Measurements from ENCODE around the gene ZNF385D. TPM values are rescaled to one million over a fixed set of nuclear protein-coding genes. Genes with fewer than 3 reads are reported as not detected.

ZNF385D gene
- polyA plus RNA-seq, 1 donor (not counting 4 experiments of a cell fraction or from before 2014, with no cell fraction given) = 0.46 TPM

DNA sequence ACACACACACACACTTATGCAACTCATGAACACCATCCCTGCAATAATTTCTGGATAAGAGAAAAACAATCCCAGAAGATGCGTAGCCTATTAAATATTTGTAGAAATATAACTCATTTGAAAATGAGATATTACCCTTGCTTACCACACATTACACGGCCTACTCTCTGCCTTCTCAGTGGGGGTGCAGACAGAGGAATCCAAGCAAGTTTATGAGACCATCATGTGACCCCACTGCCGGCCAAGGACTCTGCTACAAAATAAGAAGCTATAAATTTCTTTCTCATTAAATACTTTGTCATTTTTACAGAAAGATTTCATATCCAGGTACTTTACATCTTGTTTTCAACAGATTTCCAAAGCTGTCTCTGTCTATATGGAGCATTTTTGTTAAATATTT, 286.3 kb downstream of the ZNF385D start:
- Histone ChIP-seq H2AFZ (ENCODE audit: control insufficient read depth, low read length) (no peak overlapping the region), H3K4me2 (ENCODE audit: control insufficient read depth, extremely low read depth, insufficient read depth, low read depth, low read length) (no peak overlapping the region), H4K20me1 (ENCODE audit: control insufficient read depth, extremely low read depth, insufficient read depth, low read length) (no peaks in the 10 kb centered on the region), H3K9ac (ENCODE audit: control insufficient read depth, extremely low read depth, insufficient read depth, low read length) (no peak overlapping the region), H3K4me3 (ENCODE audit: control insufficient read depth in 2 of 3, extremely low read depth in 1 of 3, insufficient read depth in 2 of 3, low read depth in 1 of 3, low read length in 3 of 3) (no peak overlapping the region), H3K9me1 (ENCODE audit: control insufficient read depth, extremely low read depth, insufficient read depth, low read length) (no peaks in the 10 kb centered on the region), H3K4me1 (ENCODE audit: control insufficient read depth, extremely low read depth, insufficient read depth, low read length) (no peaks in the 10 kb centered on the region), H3K27ac (ENCODE audit: control insufficient read depth, insufficient read depth, low read length) (no peak overlapping the region), H3K79me2 (ENCODE audit: control insufficient read depth, insufficient read depth, low read length) (no peaks in the 10 kb centered on the region), H3K36me3 (ENCODE audit: control insufficient read depth in 2 of 2, extremely low read depth in 1 of 2, insufficient read depth in 2 of 2, low read length in 2 of 2) (no peaks in the 10 kb centered on the region), H3K9me3 (ENCODE audit: control insufficient read depth, low read depth, low read length) (no peaks in the 10 kb centered on the region), H3K27me3 (ENCODE audit: control insufficient read depth, extremely low read depth, insufficient read depth, low read length) (no peaks in the 10 kb centered on the region)
- no peak for FAIRE-seq
- dilution Hi-C loops (cut with MboI; ENCODE audit: extremely low pct_ligation_motif_present, low sequenced_read_pairs) = no loop called here
- DNase-seq (ENCODE audit: low read depth, low spot score) = no peak
- TF ChIP-seq EZH2 (IDR thresholded peaks at IDR 0.05; ENCODE audit: low read length) = no peak
- TF ChIP-seq, protein P1, sequence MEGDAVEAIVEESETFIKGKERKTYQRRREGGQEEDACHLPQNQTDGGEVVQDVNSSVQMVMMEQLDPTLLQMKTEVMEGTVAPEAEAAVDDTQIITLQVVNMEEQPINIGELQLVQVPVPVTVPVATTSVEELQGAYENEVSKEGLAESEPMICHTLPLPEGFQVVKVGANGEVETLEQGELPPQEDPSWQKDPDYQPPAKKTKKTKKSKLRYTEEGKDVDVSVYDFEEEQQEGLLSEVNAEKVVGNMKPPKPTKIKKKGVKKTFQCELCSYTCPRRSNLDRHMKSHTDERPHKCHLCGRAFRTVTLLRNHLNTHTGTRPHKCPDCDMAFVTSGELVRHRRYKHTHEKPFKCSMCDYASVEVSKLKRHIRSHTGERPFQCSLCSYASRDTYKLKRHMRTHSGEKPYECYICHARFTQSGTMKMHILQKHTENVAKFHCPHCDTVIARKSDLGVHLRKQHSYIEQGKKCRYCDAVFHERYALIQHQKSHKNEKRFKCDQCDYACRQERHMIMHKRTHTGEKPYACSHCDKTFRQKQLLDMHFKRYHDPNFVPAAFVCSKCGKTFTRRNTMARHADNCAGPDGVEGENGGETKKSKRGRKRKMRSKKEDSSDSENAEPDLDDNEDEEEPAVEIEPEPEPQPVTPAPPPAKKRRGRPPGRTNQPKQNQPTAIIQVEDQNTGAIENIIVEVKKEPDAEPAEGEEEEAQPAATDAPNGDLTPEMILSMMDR (optimal IDR thresholded peaks at IDR 0.05 in 1 of 3, IDR thresholded peaks at IDR 0.05 in 1 of 3, conservative IDR thresholded peaks at IDR 0.05 in 1 of 3; ENCODE audit: extremely low read depth in 1 of 3, insufficient read depth in 2 of 3, low read length in 3 of 3) = no peak

DNA sequence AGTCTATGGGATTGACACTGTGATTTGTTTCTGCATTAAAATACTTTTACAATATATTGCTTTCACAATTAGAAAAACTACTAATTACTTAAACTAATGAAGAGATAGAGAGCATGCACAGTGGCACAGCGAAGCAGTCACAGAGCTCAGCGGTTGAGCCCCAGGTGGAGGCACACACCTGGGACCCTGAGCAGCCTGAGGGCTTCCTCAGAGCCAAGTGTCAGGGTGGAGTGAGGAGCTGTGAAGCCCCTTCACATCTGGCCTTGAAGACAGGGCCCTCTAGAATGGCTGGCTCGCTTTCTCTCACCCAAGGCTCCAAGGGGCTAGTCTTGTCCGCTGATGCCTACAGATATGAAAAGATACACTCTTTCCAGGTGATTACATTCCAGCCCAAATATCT, 287.7 kb downstream of the ZNF385D start:
- TF ChIP-seq, protein P1 (optimal IDR thresholded peaks at IDR 0.05 in 1 of 3, IDR thresholded peaks at IDR 0.05 in 1 of 3, conservative IDR thresholded peaks at IDR 0.05 in 1 of 3; ENCODE audit: extremely low read depth in 1 of 3, insufficient read depth in 2 of 3, low read length in 3 of 3) = no peak
- no peak for TF ChIP-seq EZH2 (IDR thresholded peaks at IDR 0.05; ENCODE audit: low read length)
- dilution Hi-C loops (cut with MboI; ENCODE audit: extremely low pct_ligation_motif_present, low sequenced_read_pairs) = no loop called here
- Histone ChIP-seq H3K4me3 (ENCODE audit: control insufficient read depth in 2 of 3, extremely low read depth in 1 of 3, insufficient read depth in 2 of 3, low read depth in 1 of 3, low read length in 3 of 3) (no peak overlapping the region), H3K79me2 (ENCODE audit: control insufficient read depth, insufficient read depth, low read length) (no peaks in the 10 kb centered on the region), H3K4me1 (ENCODE audit: control insufficient read depth, extremely low read depth, insufficient read depth, low read length) (no peaks in the 10 kb centered on the region), H3K36me3 (ENCODE audit: control insufficient read depth in 2 of 2, extremely low read depth in 1 of 2, insufficient read depth in 2 of 2, low read length in 2 of 2) (no peaks in the 10 kb centered on the region), H3K27ac (ENCODE audit: control insufficient read depth, insufficient read depth, low read length) (no peak overlapping the region), H2AFZ (ENCODE audit: control insufficient read depth, low read length) (no peak overlapping the region), H3K4me2 (ENCODE audit: control insufficient read depth, extremely low read depth, insufficient read depth, low read depth, low read length) (no peak overlapping the region), H3K27me3 (ENCODE audit: control insufficient read depth, extremely low read depth, insufficient read depth, low read length) (no peaks in the 10 kb centered on the region), H4K20me1 (ENCODE audit: control insufficient read depth, extremely low read depth, insufficient read depth, low read length) (no peaks in the 10 kb centered on the region), H3K9me3 (ENCODE audit: control insufficient read depth, low read depth, low read length) (no peaks in the 10 kb centered on the region), H3K9me1 (ENCODE audit: control insufficient read depth, extremely low read depth, insufficient read depth, low read length) (no peaks in the 10 kb centered on the region), H3K9ac (ENCODE audit: control insufficient read depth, extremely low read depth, insufficient read depth, low read length) (no peak overlapping the region)
- FAIRE-seq (no peak), DNase-seq (ENCODE audit: low read depth, low spot score) (no peak)

All from keratinocyte (primary cell).